HepG2 (cell line): ENCODE results near the gene EFCAB8. TPM values are rescaled to one million over a fixed set of nuclear protein-coding genes. Genes with fewer than 3 reads are reported as not detected.
A peak's percentile ranks its signal among the peaks of the same experiment; 100 is the strongest.

Experiments
- AGO2 ChIP-seq: fragments of 200-400 bp; formaldehyde crosslinking; optimal IDR thresholded peaks from 2 replicates; pipeline ENCODE3; 2017; ENCODE audit warnings: mild to moderate bottlenecking, low read depth, low read length, moderate library complexity
- CHD2 ChIP-seq: IDR thresholded peaks from 2 replicates; pipeline ENCODE4 v1.6.1; 2011; ENCODE audit warnings: low read depth, low read length, improper control_type of control experiment
- DR1 ChIP-seq: sonication (generic); formaldehyde crosslinking; IDR thresholded peaks from 2 replicates; pipeline ENCODE4 v1.8.0; 2021; ENCODE audit warnings: mild to moderate bottlenecking, missing genetic modification reagents, inconsistent platforms
- IKZF1 ChIP-seq: fragments of 450-650 bp; IDR thresholded peaks from 2 replicates; pipeline ENCODE4 v1.7.1; 2016
- MBNL3 ChIP-seq: fragments of 250-450 bp; sonication (Bioruptor Pico); conservative IDR thresholded peaks from 2 replicates; pipeline ENCODE4 v1.8.0; 2022; ENCODE audit warnings: mild to moderate bottlenecking, inconsistent platforms
- NONO ChIP-seq, 2 experiments: fragments of 450-650 bp in 1 of 2; sonication (generic) in 1 of 2; formaldehyde crosslinking in 1 of 2; IDR thresholded peaks in 1 of 2; conservative IDR thresholded peaks in 1 of 2; 2 replicates each; pipeline versions ENCODE4 v1.6.1 to v1.8.0; 2017 to 2022; ENCODE audit warnings: mild to moderate bottlenecking in 1 of 2, missing genetic modification reagents in 1 of 2, moderate library complexity in 1 of 2
- PBX3 ChIP-seq: sonication (generic); formaldehyde crosslinking; IDR thresholded peaks from 2 replicates; pipeline ENCODE4 v1.8.1; 2023; ENCODE audit warnings: missing genetic modification reagents, inconsistent platforms, borderline replicate concordance
- RERE ChIP-seq: IDR thresholded peaks from 2 replicates; pipeline ENCODE4 v1.6.1; 2016; ENCODE audit warnings: low read depth, missing genetic modification reagents, missing compliant biosample characterization
- SMAD9 ChIP-seq: sonication (generic); formaldehyde crosslinking; IDR thresholded peaks from 2 replicates; pipeline ENCODE4 v1.5.1; 2020; ENCODE audit warnings: mild to moderate bottlenecking, missing genetic modification reagents
- U2AF2 ChIP-seq: fragments of 200-400 bp; formaldehyde crosslinking; IDR thresholded peaks from 2 replicates; pipeline ENCODE4 v1.6.1; 2017; ENCODE audit warnings: low read depth, mild to moderate bottlenecking, low read length
- ZHX1 ChIP-seq: sonication (generic); formaldehyde crosslinking; IDR thresholded peaks from 2 replicates; pipeline ENCODE4 v1.8.1; 2022; ENCODE audit warnings: low read depth, mild to moderate bottlenecking, missing genetic modification reagents
- ZKSCAN5 ChIP-seq: sonication (generic); formaldehyde crosslinking; IDR thresholded peaks from 2 replicates; pipeline ENCODE4 v1.5.1; 2020; ENCODE audit warnings: mild to moderate bottlenecking, missing genetic modification reagents
- ZNF256 ChIP-seq: sonication (generic); formaldehyde crosslinking; conservative IDR thresholded peaks from 2 replicates; pipeline ENCODE4 v1.4.0; 2020; ENCODE audit warnings: missing genetic modification reagents
- ZNF746 ChIP-seq: sonication (generic); formaldehyde crosslinking; IDR thresholded peaks from 2 replicates; pipeline ENCODE4 v1.8.0; 2022; ENCODE audit warnings: mild to moderate bottlenecking, missing genetic modification reagents
- ZNF772 ChIP-seq: sonication (generic); formaldehyde crosslinking; IDR thresholded peaks from 2 replicates; pipeline ENCODE4 v1.5.0; 2020; ENCODE audit warnings: mild to moderate bottlenecking, missing genetic modification reagents
- polyA plus RNA-seq, 8 experiments: library from polyadenylated mRNA; depleted of rRNA in 3 of 8; stranded (reverse) in 7 of 8; unstranded in 1 of 8; fragments of >200 nt; fragmentation: Illumina TruSeq in 4 of 8; extraction: Trizol in 4 of 8; gene quantifications; 2 replicates each; pipeline versions ENCODE4 v1.2.1 to v1.2.3, GENCODE V29; 2011 to 2016; ENCODE audit warnings: low read depth in 4 of 8, missing spikeins in 1 of 8, mixed read lengths in 1 of 8; ENCODE audit not compliant: insufficient read depth in 1 of 8
- total RNA-seq, 5 experiments: library from RNA; depleted of rRNA; stranded (reverse); fragments of >200 nt; fragmentation: Illumina TruSeq; extraction: Trizol; gene quantifications; 2 replicates each; pipeline ENCODE4 v1.2.3, GENCODE V29; 2016; ENCODE audit warnings: low read depth in 1 of 5
- TF ChIP-seq, protein P1 (sequence below): sonication (generic); formaldehyde crosslinking; IDR thresholded peaks from 2 replicates; pipeline ENCODE4 v1.5.0; 2020; ENCODE audit warnings: mild to moderate bottlenecking, missing genetic modification reagents, borderline replicate concordance

EFCAB8 gene
- total and polyA plus RNA-seq, 2 of the 13 experiments (the other 11 are each of a cell fraction or from before 2014, with no cell fraction given) = 0.15 to 0.22 TPM

DNA sequence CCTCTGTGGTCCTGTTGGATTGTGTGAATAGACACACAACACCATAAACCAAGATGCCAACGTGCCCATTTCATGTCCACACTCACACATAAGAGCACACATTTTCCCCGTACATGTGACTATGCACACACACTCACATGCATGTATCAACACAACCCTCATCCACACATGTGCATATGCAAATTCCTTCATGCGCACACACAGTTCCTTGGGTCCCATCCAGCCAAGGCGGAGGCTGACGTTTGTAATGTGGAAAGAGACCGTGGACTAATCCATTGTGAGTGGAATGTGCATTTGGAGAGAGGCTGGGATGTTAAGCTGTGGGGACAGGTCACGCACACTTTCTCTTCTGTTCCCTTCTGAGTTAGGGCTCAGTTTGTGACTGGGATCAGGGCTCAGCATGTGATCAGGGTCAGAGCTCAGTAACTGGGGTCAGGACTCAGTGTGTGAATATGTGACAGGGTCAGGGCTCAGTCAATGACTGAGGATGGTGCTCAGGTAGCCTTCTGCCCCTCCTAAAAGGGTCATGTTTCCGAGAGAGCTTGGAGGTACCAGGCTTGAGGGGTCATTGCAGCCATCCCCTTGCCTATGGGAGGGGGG is 148.2 kb downstream of the EFCAB8 start (continued):
- TF ChIP-seq, protein P1, sequence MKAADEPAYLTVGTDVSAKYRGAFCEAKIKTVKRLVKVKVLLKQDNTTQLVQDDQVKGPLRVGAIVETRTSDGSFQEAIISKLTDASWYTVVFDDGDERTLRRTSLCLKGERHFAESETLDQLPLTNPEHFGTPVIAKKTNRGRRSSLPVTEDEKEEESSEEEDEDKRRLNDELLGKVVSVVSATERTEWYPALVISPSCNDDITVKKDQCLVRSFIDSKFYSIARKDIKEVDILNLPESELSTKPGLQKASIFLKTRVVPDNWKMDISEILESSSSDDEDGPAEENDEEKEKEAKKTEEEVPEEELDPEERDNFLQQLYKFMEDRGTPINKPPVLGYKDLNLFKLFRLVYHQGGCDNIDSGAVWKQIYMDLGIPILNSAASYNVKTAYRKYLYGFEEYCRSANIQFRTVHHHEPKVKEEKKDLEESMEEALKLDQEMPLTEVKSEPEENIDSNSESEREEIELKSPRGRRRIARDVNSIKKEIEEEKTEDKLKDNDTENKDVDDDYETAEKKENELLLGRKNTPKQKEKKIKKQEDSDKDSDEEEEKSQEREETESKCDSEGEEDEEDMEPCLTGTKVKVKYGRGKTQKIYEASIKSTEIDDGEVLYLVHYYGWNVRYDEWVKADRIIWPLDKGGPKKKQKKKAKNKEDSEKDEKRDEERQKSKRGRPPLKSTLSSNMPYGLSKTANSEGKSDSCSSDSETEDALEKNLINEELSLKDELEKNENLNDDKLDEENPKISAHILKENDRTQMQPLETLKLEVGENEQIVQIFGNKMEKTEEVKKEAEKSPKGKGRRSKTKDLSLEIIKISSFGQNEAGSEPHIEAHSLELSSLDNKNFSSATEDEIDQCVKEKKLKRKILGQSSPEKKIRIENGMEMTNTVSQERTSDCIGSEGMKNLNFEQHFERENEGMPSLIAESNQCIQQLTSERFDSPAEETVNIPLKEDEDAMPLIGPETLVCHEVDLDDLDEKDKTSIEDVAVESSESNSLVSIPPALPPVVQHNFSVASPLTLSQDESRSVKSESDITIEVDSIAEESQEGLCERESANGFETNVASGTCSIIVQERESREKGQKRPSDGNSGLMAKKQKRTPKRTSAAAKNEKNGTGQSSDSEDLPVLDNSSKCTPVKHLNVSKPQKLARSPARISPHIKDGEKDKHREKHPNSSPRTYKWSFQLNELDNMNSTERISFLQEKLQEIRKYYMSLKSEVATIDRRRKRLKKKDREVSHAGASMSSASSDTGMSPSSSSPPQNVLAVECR (CRISPR knock-in tag) = no peak; the same call in 1 of the 2 replicates
- TF ChIP-seq AGO2 = no peak
- TF ChIP-seq ZKSCAN5 (CRISPR knock-in tag) = no peak
- TF ChIP-seq SMAD9 (CRISPR knock-in tag) = 0 out of 2 replicates have a peak, but pooled peaks have one; percentile 26
- no peak for TF ChIP-seq CHD2
- no peak for TF ChIP-seq IKZF1
- TF ChIP-seq ZNF772 (CRISPR knock-in tag) = no peak
- no peak for TF ChIP-seq NONO (IDR thresholded peaks at IDR 0.05)
- peak; percentile 8; the same call in 1 of the 2 replicates for TF ChIP-seq NONO (CRISPR knock-in tag; conservative IDR thresholded peaks at IDR 0.05)
- no peak for TF ChIP-seq U2AF2
- TF ChIP-seq ZNF746 = no peak
- TF ChIP-seq ZNF256 = no peak
- TF ChIP-seq ZHX1 (CRISPR knock-in tag) = no peak
- no peak for TF ChIP-seq MBNL3 (CRISPR knock-in tag)
- no peak for TF ChIP-seq PBX3 (CRISPR knock-in tag)
- TF ChIP-seq DR1 (CRISPR knock-in tag) = no peak
- TF ChIP-seq RERE = no peak
